CD4-positive, alpha-beta T cell treated with Interleukin-15 for 4 hours (primary cell): ENCODE data around the gene HBQ1.
"Not testable (repeated sequence)": the region's sequence is repeated elsewhere in the genome, so short reads cannot be mapped to it uniquely, and the experiment has no call there.

Experiments
- DNase-seq: peaks from one replicate; pipeline ENCODE4 v3.0.0-alpha.2; 2020; ENCODE audit warnings: low spot score

The HBQ1 gene

GRCh38 chr16:160691-161190 lies 19.5 kb upstream of the HBQ1 start:
- no peak for DNase-seq

- DNase-seq = no peak
These were observed 17.8 kb upstream of the HBQ1 start for GRCh38 chr16:162271-162991.

DNA sequence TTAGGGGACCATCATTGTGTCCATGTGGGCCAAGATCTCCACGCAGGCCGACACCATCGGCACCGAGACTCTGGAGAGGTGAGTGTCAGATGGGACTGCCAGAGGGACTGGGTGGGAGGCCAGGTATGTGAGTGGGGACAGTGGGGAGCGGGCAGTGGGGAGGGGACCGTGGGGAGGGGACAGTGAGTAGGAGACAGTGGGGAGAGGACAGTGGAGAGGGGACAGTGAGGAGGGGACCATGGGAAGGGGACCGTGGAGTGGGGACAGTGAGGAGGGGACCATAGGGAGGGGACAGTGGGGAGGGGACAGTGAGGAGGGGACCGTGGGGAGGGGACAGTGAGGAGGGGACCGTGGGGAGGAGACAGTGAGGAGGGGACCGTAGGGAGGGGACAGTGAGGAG lies 17.1 kb upstream of the HBQ1 start:
- DNase-seq = not testable (repeated sequence)

- not testable (repeated sequence) for DNase-seq
These were observed 16.6 kb upstream of the HBQ1 start for GRCh38 chr16:163696-164095.

- not testable (repeated sequence) for DNase-seq
These were observed 16.0 kb upstream of the HBQ1 start for GRCh38 chr16:164134-164823.

- DNase-seq = no peak
These were observed 15.3 kb upstream of the HBQ1 start for GRCh38 chr16:164827-165538.

DNA sequence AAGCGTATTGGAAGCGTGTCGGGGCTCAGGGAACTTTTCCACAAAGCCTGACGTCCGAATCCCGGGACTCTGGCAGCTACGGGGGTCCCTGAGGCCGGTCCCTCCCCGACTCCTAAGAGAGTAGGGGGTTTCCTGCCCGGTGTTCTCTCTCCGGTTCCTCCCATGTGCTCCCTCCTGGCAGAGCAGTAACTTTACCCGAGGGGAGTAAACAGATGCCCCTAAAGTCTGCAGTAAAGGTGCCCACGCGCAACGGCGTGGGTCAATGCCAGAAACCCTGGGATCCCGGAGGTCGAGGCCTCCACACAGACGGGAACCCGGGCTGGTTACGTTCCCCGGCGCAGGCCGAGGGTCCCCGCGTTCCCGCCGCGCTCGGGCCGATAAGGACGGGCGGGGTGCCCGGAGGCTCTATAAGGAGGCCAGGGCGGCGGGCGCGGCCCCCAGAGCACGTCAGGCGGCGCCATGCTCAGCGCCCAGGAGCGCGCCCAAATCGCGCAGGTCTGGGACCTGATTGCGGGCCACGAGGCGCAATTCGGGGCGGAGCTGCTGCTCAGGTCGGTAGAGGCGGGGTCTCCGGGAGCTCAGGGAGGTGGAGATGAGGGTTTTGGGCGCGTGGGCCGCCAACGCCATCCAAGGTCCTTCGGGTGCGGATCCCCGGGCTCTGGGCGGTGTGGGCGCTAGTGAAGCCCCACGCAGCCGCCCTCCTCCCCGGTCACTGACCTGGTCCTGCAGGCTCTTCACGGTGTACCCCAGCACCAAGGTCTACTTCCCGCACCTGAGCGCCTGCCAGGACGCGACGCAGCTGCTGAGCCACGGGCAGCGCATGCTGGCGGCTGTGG lies 14.5 kb upstream of the HBQ1 start, which contains the start of gene HBM:
HBM (plus strand) TSS at position 440 of the 836 bp plus-strand sequence; CDS start at position 460, 20 bp downstream.
- no peak for DNase-seq

GRCh38 chr16:166375-167121 lies 13.7 kb upstream of the HBQ1 start:
- no peak for DNase-seq

DNA sequence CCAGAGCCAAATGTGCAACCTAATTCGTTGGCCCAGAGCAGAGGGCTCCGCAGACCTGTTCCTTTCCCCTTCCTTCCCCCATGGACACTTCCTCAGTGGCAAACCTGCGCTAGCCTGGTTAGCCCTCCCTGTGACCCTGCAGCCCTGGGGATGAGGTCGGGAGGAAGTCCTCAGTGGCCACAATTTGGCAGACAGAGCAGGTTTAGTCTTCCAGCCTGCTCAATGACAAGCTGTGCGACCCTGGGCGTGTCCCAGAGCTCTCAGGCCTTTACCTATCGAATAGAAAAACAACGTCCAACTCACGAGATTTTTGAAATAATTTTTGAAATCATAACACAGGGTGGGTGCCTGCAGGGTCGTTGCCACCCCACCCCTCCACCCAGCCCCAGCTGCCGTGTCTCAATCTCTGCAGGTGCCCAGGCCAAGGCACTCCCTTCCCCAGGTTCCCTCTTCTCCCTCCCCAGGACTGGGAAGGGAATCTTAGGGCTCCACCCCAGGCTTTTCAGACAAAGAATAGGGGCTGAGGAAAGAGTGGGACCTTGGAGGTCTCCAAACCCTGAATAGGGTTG lies 13.1 kb upstream of the HBQ1 start:
- no peak for DNase-seq

DNA sequence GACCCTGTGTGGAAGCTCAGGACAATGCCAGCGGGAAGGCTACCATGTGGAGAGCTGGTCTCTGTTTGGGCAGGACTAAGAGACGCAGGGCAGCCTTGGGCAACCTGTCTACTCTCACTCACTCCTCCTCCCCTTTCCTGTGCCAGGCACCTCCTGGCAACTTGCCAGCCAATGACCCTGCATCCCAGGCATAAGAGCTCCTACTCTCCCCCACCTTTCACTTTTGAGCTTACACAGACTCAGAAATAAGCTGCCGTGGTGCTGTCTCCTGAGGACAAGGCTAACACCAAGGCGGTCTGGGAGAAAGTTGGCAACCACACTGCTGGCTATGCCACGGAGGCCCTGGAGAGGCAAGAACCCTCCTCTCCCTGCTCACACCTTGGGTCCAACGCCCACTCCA lies 11.8 kb upstream of the HBQ1 start:
- no peak for DNase-seq

DNA sequence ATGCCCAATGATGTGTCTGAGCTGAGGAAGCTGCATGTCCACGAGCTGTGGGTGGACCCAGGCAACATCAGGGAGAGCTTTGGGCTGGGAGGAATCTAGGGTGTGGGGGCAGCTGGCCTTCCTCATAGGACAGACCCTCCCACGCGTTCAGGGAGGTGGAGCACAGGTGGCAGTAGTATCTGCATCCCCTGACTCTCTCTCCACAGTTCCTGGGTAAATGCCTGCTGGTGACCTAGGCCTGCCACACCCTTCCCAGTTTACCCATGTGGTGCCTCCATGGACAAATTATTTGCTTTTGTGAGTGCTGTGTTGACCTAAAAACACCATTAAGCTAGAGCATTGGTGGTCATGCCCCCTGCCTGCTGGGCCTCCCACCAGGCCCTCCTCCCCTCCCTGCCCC lies 11.2 kb upstream of the HBQ1 start:
- DNase-seq = no peak

- not testable (repeated sequence) for DNase-seq
These were observed 10.2 kb upstream of the HBQ1 start for GRCh38 chr16:170088-170507.

DNA sequence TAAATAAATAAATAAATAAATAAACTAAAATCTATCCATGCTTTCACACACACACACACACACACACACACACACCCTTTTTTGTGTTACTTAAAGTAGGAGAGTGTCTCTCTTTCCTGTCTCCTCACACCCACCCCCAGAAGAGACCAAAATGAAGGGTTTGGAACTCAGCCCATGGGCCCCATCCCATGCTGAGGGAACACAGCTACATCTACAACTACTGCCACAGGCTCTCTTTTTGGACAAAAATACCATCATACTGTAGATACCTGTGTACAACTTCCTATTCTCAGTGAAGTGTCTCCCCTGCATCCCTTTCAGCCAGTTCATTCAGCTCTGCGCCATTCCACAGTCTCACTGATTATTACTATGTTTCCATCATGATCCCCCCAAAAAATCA lies 9.5 kb upstream of the HBQ1 start:
- no peak for DNase-seq

DNA sequence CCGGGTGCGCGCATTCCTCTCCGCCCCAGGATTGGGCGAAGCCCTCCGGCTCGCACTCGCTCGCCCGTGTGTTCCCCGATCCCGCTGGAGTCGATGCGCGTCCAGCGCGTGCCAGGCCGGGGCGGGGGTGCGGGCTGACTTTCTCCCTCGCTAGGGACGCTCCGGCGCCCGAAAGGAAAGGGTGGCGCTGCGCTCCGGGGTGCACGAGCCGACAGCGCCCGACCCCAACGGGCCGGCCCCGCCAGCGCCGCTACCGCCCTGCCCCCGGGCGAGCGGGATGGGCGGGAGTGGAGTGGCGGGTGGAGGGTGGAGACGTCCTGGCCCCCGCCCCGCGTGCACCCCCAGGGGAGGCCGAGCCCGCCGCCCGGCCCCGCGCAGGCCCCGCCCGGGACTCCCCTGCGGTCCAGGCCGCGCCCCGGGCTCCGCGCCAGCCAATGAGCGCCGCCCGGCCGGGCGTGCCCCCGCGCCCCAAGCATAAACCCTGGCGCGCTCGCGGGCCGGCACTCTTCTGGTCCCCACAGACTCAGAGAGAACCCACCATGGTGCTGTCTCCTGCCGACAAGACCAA lies 7.8 kb upstream of the HBQ1 start, which contains the start of gene HBA2:
HBA2 (plus strand) TSS at position 503 of the 568 bp plus-strand sequence; CDS start at position 540, 37 bp downstream.
- DNase-seq = not testable (repeated sequence)

DNA sequence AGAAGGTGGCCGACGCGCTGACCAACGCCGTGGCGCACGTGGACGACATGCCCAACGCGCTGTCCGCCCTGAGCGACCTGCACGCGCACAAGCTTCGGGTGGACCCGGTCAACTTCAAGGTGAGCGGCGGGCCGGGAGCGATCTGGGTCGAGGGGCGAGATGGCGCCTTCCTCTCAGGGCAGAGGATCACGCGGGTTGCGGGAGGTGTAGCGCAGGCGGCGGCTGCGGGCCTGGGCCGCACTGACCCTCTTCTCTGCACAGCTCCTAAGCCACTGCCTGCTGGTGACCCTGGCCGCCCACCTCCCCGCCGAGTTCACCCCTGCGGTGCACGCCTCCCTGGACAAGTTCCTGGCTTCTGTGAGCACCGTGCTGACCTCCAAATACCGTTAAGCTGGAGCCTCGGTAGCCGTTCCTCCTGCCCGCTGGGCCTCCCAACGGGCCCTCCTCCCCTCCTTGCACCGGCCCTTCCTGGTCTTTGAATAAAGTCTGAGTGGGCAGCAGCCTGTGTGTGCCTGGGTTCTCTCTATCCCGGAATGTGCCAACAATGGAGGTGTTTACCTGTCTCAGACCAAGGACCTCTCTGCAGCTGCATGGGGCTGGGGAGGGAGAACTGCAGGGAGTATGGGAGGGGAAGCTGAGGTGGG lies 6.9 kb upstream of the HBQ1 start:
- DNase-seq = not testable (repeated sequence)

DNA sequence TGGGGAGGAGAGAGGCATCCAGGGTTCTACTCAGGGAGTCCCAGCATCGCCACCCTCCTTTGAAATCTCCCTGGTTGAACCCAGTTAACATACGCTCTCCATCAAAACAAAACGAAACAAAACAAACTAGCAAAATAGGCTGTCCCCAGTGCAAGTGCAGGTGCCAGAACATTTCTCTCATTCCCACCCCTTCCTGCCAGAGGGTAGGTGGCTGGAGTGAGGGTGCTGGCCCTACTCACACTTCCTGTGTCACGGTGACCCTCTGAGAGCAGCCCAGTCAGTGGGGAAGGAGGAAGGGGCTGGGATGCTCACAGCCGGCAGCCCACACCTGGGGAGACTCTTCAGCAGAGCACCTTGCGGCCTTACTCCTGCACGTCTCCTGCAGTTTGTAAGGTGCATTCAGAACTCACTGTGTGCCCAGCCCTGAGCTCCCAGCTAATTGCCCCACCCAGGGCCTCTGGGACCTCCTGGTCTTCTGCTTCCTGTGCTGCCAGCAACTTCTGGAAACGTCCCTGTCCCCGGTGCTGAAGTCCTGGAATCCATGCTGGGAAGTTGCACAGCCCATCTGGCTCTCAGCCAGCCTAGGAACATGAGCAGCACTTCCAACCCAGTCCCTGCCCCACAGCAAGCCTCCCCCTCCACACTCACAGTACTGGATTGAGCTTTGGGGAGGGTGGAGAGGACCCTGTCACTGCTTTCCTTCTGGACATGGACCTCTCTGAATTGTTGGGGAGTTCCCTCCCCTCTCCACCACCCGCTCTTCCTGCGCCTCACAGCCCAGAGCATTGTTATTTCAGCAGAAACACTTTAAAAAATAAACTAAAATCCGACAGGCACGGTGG lies 6.1 kb upstream of the HBQ1 start:
- DNase-seq = not testable (repeated sequence)

- DNase-seq = no peak
These were observed 5.0 kb upstream of the HBQ1 start for GRCh38 chr16:175011-175949.

- DNase-seq = not testable (repeated sequence)
These were observed 4.3 kb upstream of the HBQ1 start for GRCh38 chr16:176006-176405.
